ENCODE measurements around the gene ESCO1. TPM values are rescaled to one million over a fixed set of nuclear protein-coding genes. Genes with fewer than 3 reads are reported as not detected.

Gene ESCO1
- total RNA-seq, 1 donor from 2014 or later = 16.5 TPM

GRCh38 chr18:21483051-21483450 lies 117.5 kb downstream of the ESCO1 start:
- H3K4me3 ChIP-seq = no peak overlapping the region
- no peaks in the 10 kb centered on the region for H3K4me1 ChIP-seq
- no peaks in the 10 kb centered on the region for H3K9me3 ChIP-seq
- DNase-seq (no peak), ATAC-seq (no peak)
- H3K36me3 ChIP-seq = no peaks in the 10 kb centered on the region
- intact Hi-C loops (cut with DNase I) = no loop called here
- H3K27me3 ChIP-seq (ENCODE audit: low read depth) = no peaks in the 10 kb centered on the region
- H3K27ac ChIP-seq = no peak overlapping the region
- no peak for TF ChIP-seq CTCF (IDR thresholded peaks at IDR 0.05)

DNA sequence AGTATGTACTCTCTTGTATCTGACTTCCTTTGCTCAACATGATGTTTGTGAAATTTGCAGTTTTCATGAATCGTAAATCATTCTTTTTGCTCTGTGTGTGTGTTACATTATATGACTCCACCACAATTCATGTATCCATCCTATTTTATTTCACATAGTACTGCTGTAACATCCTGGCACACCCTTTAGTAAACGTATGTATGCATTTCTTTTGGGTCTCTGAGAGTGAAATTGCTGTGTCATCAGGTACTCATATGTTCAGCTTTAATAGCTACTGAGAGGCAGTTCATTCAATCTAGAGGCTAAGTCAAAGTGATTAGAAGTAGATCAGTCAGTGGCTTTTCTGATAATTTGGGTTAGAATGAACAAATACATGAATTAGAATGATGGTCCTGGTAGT lies 118.8 kb downstream of the ESCO1 start:
- Histone ChIP-seq H3K4me1 (no peaks in the 10 kb centered on the region), H3K4me3 (no peak overlapping the region), H3K36me3 (no peaks in the 10 kb centered on the region), H3K9me3 (no peaks in the 10 kb centered on the region), H3K27me3 (ENCODE audit: low read depth) (peaks cover 4% of the 10 kb centered on the region), H3K27ac (no peak overlapping the region)
- no peak for TF ChIP-seq CTCF (IDR thresholded peaks at IDR 0.05)
- ATAC-seq (no peak), DNase-seq (no peak)
- intact Hi-C loops (cut with DNase I) = no loop called here

GRCh38 chr18:21479721-21480120 lies 120.8 kb downstream of the ESCO1 start:
- intact Hi-C loops (cut with DNase I) = no loop called here
- Histone ChIP-seq H3K4me3 (no peak overlapping the region), H3K27ac (no peak overlapping the region), H3K9me3 (no peaks in the 10 kb centered on the region), H3K36me3 (no peaks in the 10 kb centered on the region), H3K4me1 (no peaks in the 10 kb centered on the region), H3K27me3 (ENCODE audit: low read depth) (peaks cover 4% of the 10 kb centered on the region)
- DNase-seq = no peak
- no peak for TF ChIP-seq CTCF (IDR thresholded peaks at IDR 0.05)
- ATAC-seq = no peak

Other genes with a start within 250 kb of the ESCO1 start
- 29.3 TPM for gene SNRPD1, start 11.6 kb upstream of the ESCO1 start, total RNA-seq
- 32.0 TPM for gene ABHD3, start 104.1 kb upstream of the ESCO1 start, total RNA-seq
- 29.3 TPM for gene MIB1, start 140.1 kb upstream of the ESCO1 start, total RNA-seq